GM12878 (cell line): ENCODE results near the gene VBP1. TPM values are rescaled to one million over a fixed set of nuclear protein-coding genes. Genes with fewer than 3 reads are reported as not detected.

Experiments used
- ATAC-seq: fragments of 200-7000 bp; cut with Tn5 transposase; 3 replicates; pipeline ENCODE4 v1.9.1; 2020; ENCODE audit warnings: mild to moderate bottlenecking, moderate library complexity
- BruUV-seq: library from RNA; stranded (reverse); fragments of 400-500 nt; replicated peaks from 2 replicates; lab custom pipeline; 2021; lab: Mats Ljungman, UMichigan
- CTCF ChIA-PET: fragments of 300-600 bp; sonication (Branson Sonifier 250); formaldehyde crosslinking; extraction: SDS; loops from one replicate; lab custom pipeline; 2021; ENCODE audit warnings: inconsistent platforms; lab: Yijun Ruan, JAX
- POLR2A ChIA-PET: fragments of 350-600 bp; formaldehyde crosslinking; extraction: SDS; loops from one replicate; lab custom pipeline; 2021; ENCODE audit warnings: inconsistent platforms; lab: Charles Lee
- RAD21 ChIA-PET: fragments of 300-600 bp; sonication (Branson Sonifier 250); formaldehyde crosslinking; loops from one replicate; lab custom pipeline; 2023; ENCODE audit warnings: antibody characterized with exemption; ENCODE audit not compliant: unreplicated experiment; lab: Charles Lee
- SMC1A ChIA-PET: fragments of 300-600 bp; sonication (Branson Sonifier 250); formaldehyde crosslinking; loops from one replicate; lab custom pipeline; 2023; ENCODE audit not compliant: unreplicated experiment, uncharacterized antibody; lab: Charles Lee
- DNase-seq: peaks from one replicate; pipeline ENCODE4 v3.0.0-alpha.2; 2011; ENCODE audit warnings: low read depth, low spot score
- FAIRE-seq: peaks from 3 replicates; lab custom pipeline; 2011; peaks lifted over from hg19 to GRCh38; lab: Jason Lieb, UNC
- H2AFZ ChIP-seq: 2 replicates; pipeline ENCODE4 v1.6.0; 2011; ENCODE audit warnings: low read depth, low read length, control low read depth; ENCODE audit not compliant: control insufficient read depth
- H3K27ac ChIP-seq: 2 replicates; pipeline ENCODE4 v1.5.1; 2011; ENCODE audit warnings: control low read depth; ENCODE audit not compliant: control insufficient read depth, insufficient read depth
- H3K27me3 ChIP-seq, 2 experiments: replicated peaks in 1 of 2; 2 replicates each; pipeline versions ENCODE4 v1.6.0 to v1.6.1; 2011; ENCODE audit warnings: low read length in 1 of 2; ENCODE audit not compliant: control insufficient read depth in 2 of 2, insufficient read depth in 2 of 2
- H3K36me3 ChIP-seq, 2 experiments: 2 replicates each; pipeline ENCODE4 v1.5.1; 2011; ENCODE audit warnings: low read length in 1 of 2; ENCODE audit not compliant: control insufficient read depth in 2 of 2, insufficient read depth in 2 of 2
- H3K4me1 ChIP-seq: 2 replicates; pipeline ENCODE4 v1.6.1; 2011; ENCODE audit warnings: mild to moderate bottlenecking, low read length, moderate library complexity, mixed read lengths; ENCODE audit not compliant: control insufficient read depth, insufficient read depth
- H3K4me2 ChIP-seq: 2 replicates; pipeline ENCODE4 v1.6.0; 2011; ENCODE audit warnings: control low read depth; ENCODE audit not compliant: control insufficient read depth, insufficient read depth
- H3K4me3 ChIP-seq: fragments of 200-600 bp; sonication (generic); 2 replicates; pipeline ENCODE4 v1.5.1; 2016
- H3K79me2 ChIP-seq: 2 replicates; pipeline ENCODE4 v1.6.0; 2011; ENCODE audit warnings: low read length; ENCODE audit not compliant: control insufficient read depth, insufficient read depth
- H3K9ac ChIP-seq: 2 replicates; pipeline ENCODE4 v1.8.0; 2011; ENCODE audit warnings: low read length, control low read depth, mixed read lengths; ENCODE audit not compliant: control insufficient read depth, insufficient read depth
- H3K9me3 ChIP-seq: replicated peaks from 3 replicates; pipeline ENCODE4 v1.5.1; 2011; ENCODE audit warnings: mild to moderate bottlenecking, low read length; ENCODE audit not compliant: control insufficient read depth, insufficient read depth
- H4K20me1 ChIP-seq: 2 replicates; pipeline ENCODE4 v1.6.0; 2011; ENCODE audit not compliant: control insufficient read depth, insufficient read depth
- CREB1 ChIP-seq: IDR thresholded peaks from 2 replicates; pipeline ENCODE4 v1.6.1; 2012; ENCODE audit warnings: low read depth, mild to moderate bottlenecking, inconsistent platforms
- ETV6 ChIP-seq, 2 experiments: fragments of 450-650 bp in 1 of 2; IDR thresholded peaks in 1 of 2; conservative IDR thresholded peaks in 1 of 2; 2 replicates each; pipeline ENCODE4 v1.6.1; 2014; ENCODE audit warnings: antibody characterized with exemption in 1 of 2, borderline replicate concordance in 1 of 2, low read depth in 1 of 2, mild to moderate bottlenecking in 1 of 2, moderate library complexity in 1 of 2
- EZH2 ChIP-seq: IDR thresholded peaks from 2 replicates; pipeline ENCODE4 v1.6.1; 2012; ENCODE audit warnings: low read depth, mild to moderate bottlenecking, control low read depth, inconsistent platforms, low read length, borderline replicate concordance; ENCODE audit not compliant: control insufficient read depth
- HCFC1 ChIP-seq: fragments of 150-350 bp; IDR thresholded peaks from 2 replicates; pipeline ENCODE4 v1.6.1; 2014; ENCODE audit warnings: low read length
- IKZF1 ChIP-seq: fragments of 450-650 bp; conservative IDR thresholded peaks from 2 replicates; pipeline ENCODE4 v1.6.1; 2017; ENCODE audit warnings: antibody characterized with exemption, mild to moderate bottlenecking
- IKZF2 ChIP-seq, 2 experiments: fragments of 450-650 bp; IDR thresholded peaks; 2 replicates each; pipeline ENCODE4 v1.6.1; 2017; ENCODE audit warnings: mild to moderate bottlenecking in 2 of 2, moderate library complexity in 2 of 2
- MEF2B ChIP-seq: fragments of 450-650 bp; IDR thresholded peaks from 2 replicates; pipeline ENCODE4 v1.6.1; 2018; ENCODE audit warnings: mild to moderate bottlenecking, moderate library complexity; ENCODE audit not compliant: partially characterized antibody, poor library complexity, severe bottlenecking
- NFYA ChIP-seq: IDR thresholded peaks from 2 replicates; pipeline ENCODE4 v1.6.1; 2011; ENCODE audit warnings: low read depth, mild to moderate bottlenecking, low read length, improper control_type of control experiment, borderline replicate concordance
- PKNOX1 ChIP-seq: fragments of 450-650 bp; IDR thresholded peaks from 2 replicates; pipeline ENCODE4 v1.6.1; 2016; ENCODE audit warnings: mild to moderate bottlenecking
- RAD21 ChIP-seq: IDR thresholded peaks from 2 replicates; pipeline ENCODE4 v1.6.1; 2011; ENCODE audit warnings: mild to moderate bottlenecking, low read depth, low read length, moderate library complexity; ENCODE audit not compliant: insufficient read depth
- RB1 ChIP-seq: fragments of 450-650 bp; formaldehyde crosslinking; IDR thresholded peaks from 2 replicates; pipeline ENCODE4 v1.6.1; 2017; ENCODE audit warnings: mild to moderate bottlenecking, borderline replicate concordance
- RELA ChIP-seq: fragments of 450-650 bp; IDR thresholded peaks from 2 replicates; pipeline ENCODE4 v1.8.0; 2014; ENCODE audit warnings: borderline replicate concordance; ENCODE audit not compliant: partially characterized antibody
- SIN3A ChIP-seq: IDR thresholded peaks from 2 replicates; pipeline ENCODE4 v1.6.1; 2012; ENCODE audit warnings: low read depth, low read length, improper control_type of control experiment
- SIX5 ChIP-seq: IDR thresholded peaks from 2 replicates; pipeline ENCODE4 v1.6.1; 2011; ENCODE audit warnings: mild to moderate bottlenecking, low read depth, low read length, moderate library complexity; ENCODE audit not compliant: severe bottlenecking
- SPI1 ChIP-seq: IDR thresholded peaks from 2 replicates; pipeline ENCODE4 v1.6.1; 2011; ENCODE audit warnings: low read depth, mild to moderate bottlenecking, low read length, moderate library complexity, borderline replicate concordance; ENCODE audit not compliant: insufficient read depth
- SRF ChIP-seq, 2 experiments: IDR thresholded peaks; 2 replicates each; pipeline ENCODE4 v1.6.1; 2011; ENCODE audit warnings: low read depth in 2 of 2, low read length in 2 of 2, mild to moderate bottlenecking in 1 of 2, moderate library complexity in 1 of 2
- TAF1 ChIP-seq: IDR thresholded peaks from 2 replicates; pipeline ENCODE4 v1.6.1; 2011; ENCODE audit warnings: mild to moderate bottlenecking, low read depth, low read length, borderline replicate concordance
- in situ Hi-C: fragments of 300-500 bp; cut with MboI; formaldehyde crosslinking; loops from 9 replicates; pipeline ENCODE4 v1.14.3; 2018; ENCODE audit warnings: mixed read lengths
- intact Hi-C: fragments of 100-400 bp; cut with micrococcal nuclease; formaldehyde crosslinking; loops from one replicate; pipeline ENCODE4 v1.14.2; 2022; ENCODE audit not compliant: unreplicated experiment
- polyA plus RNA-seq, 11 experiments: library from polyadenylated mRNA; depleted of rRNA in 4 of 11; unstranded in 6 of 11; stranded (reverse) in 5 of 11; fragments of >200 nt; fragmentation: Nextera tagmentation in 4 of 11; fragmentation: Illumina TruSeq in 1 of 11; extraction: Ambion mirVana in 4 of 11; extraction: Trizol in 1 of 11; gene quantifications; 1 replicate in 1 of 11; 2 replicates in 10 of 11; pipeline versions ENCODE4 v1.2.1 to v1.2.3, GENCODE V29; 2011 to 2016; ENCODE audit warnings: inconsistent platforms in 2 of 11, missing spikeins in 2 of 11, low read depth in 1 of 11
- total RNA-seq, 4 experiments: library from RNA; depleted of rRNA in 3 of 4; stranded (reverse); fragments of >200 nt in 3 of 4; fragmentation: Illumina TruSeq in 1 of 4; extraction: Trizol in 1 of 4; gene quantifications; 2 replicates each; pipeline versions ENCODE4 v1.2.1 to v1.2.3, GENCODE V29; 2013 to 2021
- TF ChIP-seq, protein P1 (sequence below): fragments of 450-650 bp; IDR thresholded peaks from 2 replicates; pipeline ENCODE4 v1.6.1; 2017; ENCODE audit warnings: mild to moderate bottlenecking, low read depth, inconsistent platforms; ENCODE audit not compliant: poor library complexity, severe bottlenecking
- TF ChIP-seq, protein P2 (sequence below): IDR thresholded peaks from 2 replicates; pipeline ENCODE4 v1.6.1; 2011; ENCODE audit warnings: borderline replicate concordance, low read depth, mild to moderate bottlenecking, moderate library complexity, low read length; ENCODE audit not compliant: insufficient read depth, poor library complexity, severe bottlenecking

Gene VBP1
- total and polyA plus RNA-seq, 10 of the 15 experiments (the other 5 are each of a cell fraction or from before 2014, with no cell fraction given), result 56.4 to 182 (median 102) TPM

DNA sequence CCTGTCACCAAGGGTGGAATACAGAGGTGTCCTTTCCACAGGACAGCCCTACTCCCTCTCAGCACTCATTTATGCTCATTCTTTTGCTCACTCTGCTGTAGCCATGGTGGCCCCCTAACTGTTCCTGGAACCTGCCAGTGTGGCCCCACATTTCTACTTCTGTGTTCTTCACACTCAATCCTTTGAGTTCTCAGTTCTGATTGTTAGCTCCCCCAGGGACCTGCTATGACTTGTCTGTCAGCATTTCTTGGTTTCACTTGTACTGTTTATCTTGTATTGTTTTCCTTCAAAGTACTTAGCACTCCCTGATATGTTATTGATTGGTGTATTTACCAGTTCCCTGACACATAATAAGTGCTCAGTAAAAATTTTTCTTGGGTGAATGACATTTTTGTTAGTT is 14.9 kb downstream of the VBP1 start:
- peaks cover 0 to 15% of the 10 kb centered on the region in 2 experiments; a peak in 2 of 4 replicates for H3K36me3 ChIP-seq
- DNase-seq (peak; percentile 25), FAIRE-seq (no peak), ATAC-seq (peak; percentile 95)
- BruUV-seq, result no TSS peak
- no peak overlapping the region for H3K4me3 ChIP-seq
- no peak overlapping the region for H2AFZ ChIP-seq
- no peaks in the 10 kb centered on the region for H4K20me1 ChIP-seq
- no peaks in the 10 kb centered on the region for H3K4me1 ChIP-seq
- peak overlapping the region; percentile 17; the same call in 1 of the 2 replicates for H3K27ac ChIP-seq
- POLR2A ChIA-PET, result interaction anchor here (0.6 kb wide), 2 partner anchors 13 to 16 kb away, joined by 3 read pairs; no protein-coding TSS in a partner anchor
- CTCF ChIA-PET, result interaction anchor here (1.1 to 1.3 kb wide), 2 partner anchors 11 to 15 kb away, joined by 3 to 6 read pairs; partner anchors contain the start of gene VBP1
- SMC1A ChIA-PET, result interaction anchor here (1.0 to 1.4 kb wide), 3 partner anchors 11 to 15 kb away, joined by 3 to 7 read pairs (median 4); partner anchors contain the start of gene VBP1
- in situ Hi-C loops, result no loop called here
- no peaks in the 10 kb centered on the region for H3K27me3 ChIP-seq
- intact Hi-C loops, result no loop called here
- no peaks in the 10 kb centered on the region for H3K9me3 ChIP-seq
- H3K79me2 ChIP-seq, result peaks cover 6% of the 10 kb centered on the region
- H3K9ac ChIP-seq, result no peak overlapping the region
- no peak overlapping the region for H3K4me2 ChIP-seq
- RAD21 ChIA-PET, result interaction anchor here (0.8 to 1.8 kb wide), 7 partner anchors 10 to 251 kb away, joined by 3 to 8 read pairs (median 3); partner anchors contain the start of genes FUNDC2 and RAB39B
- no peak for TF ChIP-seq SIX5
- TF ChIP-seq MEF2B, result peak; percentile 84
- peak; percentile 33; the same call in 1 of the 2 replicates for TF ChIP-seq IKZF1
- no peak for TF ChIP-seq SIN3A
- no peak for TF ChIP-seq CREB1
- no peak for TF ChIP-seq NFYA
- no peak for TF ChIP-seq HCFC1
- TF ChIP-seq IKZF2 (IDR thresholded peaks at IDR 0.05), result peak; percentile 53 to 63; a peak in 3 of 4 replicates
- TF ChIP-seq, protein P1, sequence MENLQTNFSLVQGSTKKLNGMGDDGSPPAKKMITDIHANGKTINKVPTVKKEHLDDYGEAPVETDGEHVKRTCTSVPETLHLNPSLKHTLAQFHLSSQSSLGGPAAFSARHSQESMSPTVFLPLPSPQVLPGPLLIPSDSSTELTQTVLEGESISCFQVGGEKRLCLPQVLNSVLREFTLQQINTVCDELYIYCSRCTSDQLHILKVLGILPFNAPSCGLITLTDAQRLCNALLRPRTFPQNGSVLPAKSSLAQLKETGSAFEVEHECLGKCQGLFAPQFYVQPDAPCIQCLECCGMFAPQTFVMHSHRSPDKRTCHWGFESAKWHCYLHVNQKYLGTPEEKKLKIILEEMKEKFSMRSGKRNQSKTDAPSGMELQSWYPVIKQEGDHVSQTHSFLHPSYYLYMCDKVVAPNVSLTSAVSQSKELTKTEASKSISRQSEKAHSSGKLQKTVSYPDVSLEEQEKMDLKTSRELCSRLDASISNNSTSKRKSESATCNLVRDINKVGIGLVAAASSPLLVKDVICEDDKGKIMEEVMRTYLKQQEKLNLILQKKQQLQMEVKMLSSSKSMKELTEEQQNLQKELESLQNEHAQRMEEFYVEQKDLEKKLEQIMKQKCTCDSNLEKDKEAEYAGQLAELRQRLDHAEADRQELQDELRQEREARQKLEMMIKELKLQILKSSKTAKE, result peak; percentile 45
- no peak for TF ChIP-seq RB1
- no peak for TF ChIP-seq EZH2
- TF ChIP-seq ETV6 (conservative IDR thresholded peaks at IDR 0.05 in 1 of 2, IDR thresholded peaks at IDR 0.05 in 1 of 2; ENCODE audit: borderline replicate concordance in 1 of 2, low read depth in 1 of 2), result no peak
- peak; percentile 65; the same call in 1 of the 2 replicates for TF ChIP-seq PKNOX1
- peak; percentile 39; the same call in 1 of the 2 replicates for TF ChIP-seq SPI1
- no peak for TF ChIP-seq RAD21
- TF ChIP-seq RELA, result no peak
- TF ChIP-seq SRF (IDR thresholded peaks at IDR 0.05; ENCODE audit: low read depth in 2 of 2, low read length in 2 of 2), result no peak
- TF ChIP-seq, protein P2, sequence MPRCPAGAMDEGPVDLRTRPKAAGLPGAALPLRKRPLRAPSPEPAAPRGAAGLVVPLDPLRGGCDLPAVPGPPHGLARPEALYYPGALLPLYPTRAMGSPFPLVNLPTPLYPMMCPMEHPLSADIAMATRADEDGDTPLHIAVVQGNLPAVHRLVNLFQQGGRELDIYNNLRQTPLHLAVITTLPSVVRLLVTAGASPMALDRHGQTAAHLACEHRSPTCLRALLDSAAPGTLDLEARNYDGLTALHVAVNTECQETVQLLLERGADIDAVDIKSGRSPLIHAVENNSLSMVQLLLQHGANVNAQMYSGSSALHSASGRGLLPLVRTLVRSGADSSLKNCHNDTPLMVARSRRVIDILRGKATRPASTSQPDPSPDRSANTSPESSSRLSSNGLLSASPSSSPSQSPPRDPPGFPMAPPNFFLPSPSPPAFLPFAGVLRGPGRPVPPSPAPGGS, result no peak
- TF ChIP-seq TAF1, result no peak
